Lung (tissue), 12 donors: ENCODE data around the gene ADAMTS1. TPM values are rescaled to one million over a fixed set of nuclear protein-coding genes. Genes with fewer than 3 reads are reported as not detected.

Experiments
- ATAC-seq: fragments of 200-7000 bp; cut with Tn5 transposase; one replicate; pipeline ENCODE4 v1.9.1; 2020; ENCODE audit warnings: moderate number of reproducible peaks; ENCODE audit not compliant: insufficient read depth, low FRiP score
- DNase-seq, 3 donors: peaks; one replicate each; pipeline ENCODE4 v3.0.0-alpha.2; 2013 to 2017
- H3K27ac ChIP-seq, 2 donors: one replicate each; pipeline ENCODE4 v1.5.1; 2013; ENCODE audit warnings: mild to moderate bottlenecking in 2 of 2, moderate library complexity in 2 of 2, control low read depth in 1 of 2, inconsistent platforms in 1 of 2, low read depth in 1 of 2, low read length in 1 of 2
- H3K27me3 ChIP-seq, 3 donors: one replicate each; pipeline ENCODE4 v1.5.1; 2013; ENCODE audit warnings: low read length in 2 of 3; ENCODE audit not compliant: control insufficient read depth in 3 of 3, insufficient read depth in 3 of 3
- H3K36me3 ChIP-seq, 4 donors: one replicate each; pipeline ENCODE4 v1.5.1; 2013; ENCODE audit warnings: low read length in 4 of 4, mild to moderate bottlenecking in 1 of 4, moderate library complexity in 1 of 4; ENCODE audit not compliant: control insufficient read depth in 4 of 4, insufficient read depth in 4 of 4
- H3K4me1 ChIP-seq, 5 donors: one replicate each; pipeline ENCODE4 v1.5.1; 2013; ENCODE audit warnings: low read length in 5 of 5, mild to moderate bottlenecking in 2 of 5, moderate library complexity in 1 of 5; ENCODE audit not compliant: control insufficient read depth in 5 of 5, insufficient read depth in 5 of 5
- H3K4me3 ChIP-seq: one replicate; pipeline ENCODE4 v1.5.1; 2013; ENCODE audit warnings: mild to moderate bottlenecking, control low read depth, moderate library complexity
- H3K9ac ChIP-seq, 2 donors: one replicate each; pipeline ENCODE4 v1.5.1; 2013; ENCODE audit warnings: low read length in 2 of 2, control low read depth in 1 of 2; ENCODE audit not compliant: insufficient read depth in 1 of 2
- H3K9me3 ChIP-seq, 4 donors: one replicate each; pipeline ENCODE4 v1.5.1; 2013; ENCODE audit warnings: low read length in 3 of 4, mild to moderate bottlenecking in 1 of 4, moderate library complexity in 1 of 4; ENCODE audit not compliant: control insufficient read depth in 4 of 4, insufficient read depth in 3 of 4
- WGBS, 2 donors: extraction: QIAGEN DNeasy Blood & Tissue Kit; methylation state at CpG; one replicate each; pipeline ENCODE4 v1.1.7; 2013; 5-methylcytosine and 5-hydroxymethylcytosine counted together
- polyA plus RNA-seq, 2 donors: library from polyadenylated mRNA; stranded (reverse); fragments of 200-250 nt; gene quantifications; one replicate each; pipeline ENCODE4 v1.2.1, GENCODE V29; 2013
- total RNA-seq, 2 donors: library from RNA; depleted of rRNA in 1 of 2; stranded (reverse); fragments of >200 nt in 1 of 2; gene quantifications; one replicate each; pipeline ENCODE4 v1.2.1, GENCODE V29; 2014 to 2021
- TF ChIP-seq, protein P1 (sequence below): IDR thresholded peaks from 2 replicates; pipeline ENCODE4 v1.5.1; 2012; ENCODE audit warnings: mild to moderate bottlenecking; ENCODE audit errors: control extremely low read depth, extremely low read depth
- donor health status: control.
- donor health status: control.
- donor health status: Bipolar disorder and iron deficiency.
- donor health status: healthy.
- donor health status: DM: yes; HTN: yes; CAD: no.

The ADAMTS1 gene
- total and polyA plus RNA-seq, 4 donors: 15.3 to 165 (median 84.4) TPM

DNA sequence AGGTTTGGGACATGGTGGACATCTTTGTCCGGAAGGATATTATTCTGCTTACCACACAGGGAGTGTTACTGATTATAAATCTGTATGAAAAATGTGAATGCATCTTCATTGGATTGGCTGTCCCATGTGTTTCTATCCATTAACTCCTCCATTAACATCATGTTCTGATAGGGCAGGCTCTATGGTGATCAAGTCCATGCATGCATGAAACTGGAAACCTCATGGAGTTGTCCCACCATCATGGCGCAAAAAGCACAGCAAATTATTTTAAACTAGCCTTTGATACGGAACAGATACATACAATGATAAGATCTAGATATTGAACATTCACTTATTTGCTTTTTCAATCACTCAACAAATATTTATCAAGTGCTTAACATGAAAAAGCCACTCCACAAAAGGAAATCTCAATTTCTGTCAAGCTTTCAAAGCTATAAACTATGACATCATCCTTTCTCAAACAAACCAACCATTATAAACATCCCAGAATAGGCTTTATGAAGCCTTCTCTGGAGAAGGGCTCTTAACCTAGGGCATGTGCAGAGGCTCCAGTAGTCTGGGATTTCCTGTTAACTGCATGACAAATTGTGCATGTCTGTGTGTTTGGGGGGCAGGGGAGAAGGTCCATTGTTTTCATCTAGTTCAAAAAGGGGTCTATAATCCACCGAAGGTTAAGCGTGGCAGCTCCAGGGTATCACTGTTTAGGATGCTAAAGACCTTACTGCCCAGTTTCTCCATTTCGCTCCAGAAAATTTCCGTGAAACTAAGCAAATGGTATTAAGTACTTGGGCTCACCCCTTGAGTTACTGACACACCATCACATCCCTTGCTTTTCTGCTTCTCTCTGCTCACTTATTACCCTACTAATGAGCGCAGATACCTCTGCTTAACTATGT, 46.1 kb downstream of the ADAMTS1 start:
- Histone ChIP-seq H3K27me3 (no peaks in the 10 kb centered on the region), H3K9me3 (no peaks in the 10 kb centered on the region), H3K4me1 (peaks cover 4 to 21% (median 8%) of the 10 kb centered on the region in 5 donors), H3K9ac (no peak overlapping the region), H3K4me3 (no peak overlapping the region), H3K27ac (no peak overlapping the region), H3K36me3 (no peaks in the 10 kb centered on the region)
- 70 to 81% methylated on average over 8 of the region's 8 CpGs for WGBS, 2 donors
- TF ChIP-seq, protein P1, sequence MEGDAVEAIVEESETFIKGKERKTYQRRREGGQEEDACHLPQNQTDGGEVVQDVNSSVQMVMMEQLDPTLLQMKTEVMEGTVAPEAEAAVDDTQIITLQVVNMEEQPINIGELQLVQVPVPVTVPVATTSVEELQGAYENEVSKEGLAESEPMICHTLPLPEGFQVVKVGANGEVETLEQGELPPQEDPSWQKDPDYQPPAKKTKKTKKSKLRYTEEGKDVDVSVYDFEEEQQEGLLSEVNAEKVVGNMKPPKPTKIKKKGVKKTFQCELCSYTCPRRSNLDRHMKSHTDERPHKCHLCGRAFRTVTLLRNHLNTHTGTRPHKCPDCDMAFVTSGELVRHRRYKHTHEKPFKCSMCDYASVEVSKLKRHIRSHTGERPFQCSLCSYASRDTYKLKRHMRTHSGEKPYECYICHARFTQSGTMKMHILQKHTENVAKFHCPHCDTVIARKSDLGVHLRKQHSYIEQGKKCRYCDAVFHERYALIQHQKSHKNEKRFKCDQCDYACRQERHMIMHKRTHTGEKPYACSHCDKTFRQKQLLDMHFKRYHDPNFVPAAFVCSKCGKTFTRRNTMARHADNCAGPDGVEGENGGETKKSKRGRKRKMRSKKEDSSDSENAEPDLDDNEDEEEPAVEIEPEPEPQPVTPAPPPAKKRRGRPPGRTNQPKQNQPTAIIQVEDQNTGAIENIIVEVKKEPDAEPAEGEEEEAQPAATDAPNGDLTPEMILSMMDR: no peak
- DNase-seq (peak; percentile 23 to 83 (median 74)), ATAC-seq (peak; percentile 67)

DNA sequence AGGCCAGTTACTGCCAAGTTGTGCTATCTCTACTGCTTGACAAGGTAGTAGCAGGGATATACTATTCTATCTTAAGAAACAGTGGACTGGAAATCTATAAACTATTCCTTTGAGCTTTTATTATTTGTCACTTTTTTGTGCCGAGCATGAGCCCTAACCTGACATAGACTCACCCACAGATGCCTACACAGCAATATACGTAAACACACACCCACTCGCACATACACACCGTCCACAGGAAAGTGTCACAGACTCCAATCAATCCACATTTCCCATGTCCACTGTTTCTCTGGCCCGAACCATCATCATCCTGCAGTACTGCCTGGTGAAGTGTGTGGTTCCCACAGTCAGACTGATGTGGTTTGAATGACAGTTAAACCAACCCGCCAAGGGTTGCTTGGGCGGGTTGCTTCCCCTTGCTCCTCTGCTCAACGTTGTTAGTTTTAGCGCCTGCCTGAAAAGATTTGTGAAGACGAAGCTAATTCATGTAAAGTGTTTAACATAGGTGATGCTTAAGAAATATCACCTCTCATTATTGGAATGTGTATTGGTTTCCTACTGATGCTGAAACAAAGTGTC, 47.2 kb downstream of the ADAMTS1 start:
- peaks cover 4 to 21% (median 8%) of the 10 kb centered on the region in 5 donors for H3K4me1 ChIP-seq
- 92 to 95% methylated on average over 10 of the region's 10 CpGs for WGBS, 2 donors
- no peak for DNase-seq
- TF ChIP-seq, protein P1: no peak
- H3K27ac ChIP-seq: peak overlapping the region in 1 of 2 donors; percentile 11
- H3K27me3 ChIP-seq: no peaks in the 10 kb centered on the region
- no peak overlapping the region for H3K9ac ChIP-seq
- no peak overlapping the region for H3K4me3 ChIP-seq
- H3K9me3 ChIP-seq: no peaks in the 10 kb centered on the region
- no peaks in the 10 kb centered on the region for H3K36me3 ChIP-seq
- no peak for ATAC-seq

DNA sequence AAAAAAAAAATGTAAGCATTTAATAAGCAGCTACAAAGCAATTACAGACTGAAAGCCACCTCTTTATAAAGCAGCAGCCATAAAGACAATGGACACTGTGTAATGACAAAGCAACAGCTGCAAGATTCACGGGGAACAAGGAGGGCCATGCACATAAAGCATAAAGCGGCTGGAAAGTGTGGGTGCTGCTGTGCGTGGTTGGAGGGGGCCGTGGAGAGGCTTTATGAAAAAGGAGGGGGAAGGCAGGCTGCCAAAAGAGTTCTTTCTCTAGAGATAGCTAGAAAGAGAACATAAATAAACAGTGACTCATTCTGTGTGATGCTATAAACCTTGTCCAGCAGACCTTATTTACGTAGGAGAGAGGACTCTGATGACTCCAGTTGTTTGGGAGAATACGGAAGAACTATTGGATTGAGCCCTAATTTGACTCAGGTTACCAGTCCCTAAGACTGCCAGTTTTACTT, 49.3 kb downstream of the ADAMTS1 start:
- H3K9me3 ChIP-seq: no peaks in the 10 kb centered on the region
- 50 to 59% methylated on average over 6 of the region's 6 CpGs for WGBS, 2 donors
- TF ChIP-seq, protein P1: no peak
- no peaks in the 10 kb centered on the region for H3K36me3 ChIP-seq
- DNase-seq (peak; percentile 62 to 90 (median 76)), ATAC-seq (no peak)
- H3K9ac ChIP-seq: no peak overlapping the region
- H3K4me1 ChIP-seq: peaks cover 0 to 21% (median 5%) of the 10 kb centered on the region in 5 donors
- H3K27ac ChIP-seq: peak overlapping the region in 1 of 2 donors; percentile 5
- H3K27me3 ChIP-seq: no peaks in the 10 kb centered on the region
- no peak overlapping the region for H3K4me3 ChIP-seq
